Temporal lobe (tissue), 2 donors: ENCODE data around the gene PLA2G10. TPM values are rescaled to one million over a fixed set of nuclear protein-coding genes. Genes with fewer than 3 reads are reported as not detected.

Source experiments
- small RNA-seq: library from RNA; depleted of rRNA; stranded (forward); fragments of <200 nt; gene quantifications from one replicate; pipeline ENCODE3, GENCODE V24; 2014; ENCODE audit warnings: low replicate concordance
- total RNA-seq: library from RNA; depleted of rRNA; stranded (reverse); fragments of >200 nt; gene quantifications from one replicate; pipeline ENCODE4 v1.2.3, GENCODE V29; 2014

Gene PLA2G10
- total RNA-seq, 1 donor from 2014 or later = not detected

Small RNA genes within 50 kb of the gene (small RNA-seq; reads per million reads assigned to genes)
- not detected for gene RNU7-125P

Other genes with a start within 250 kb of the PLA2G10 start
- gene PARN, start 64.0 kb downstream of the PLA2G10 start, total RNA-seq = 18.7 TPM
- 59.5 TPM for gene BFAR, start 61.4 kb downstream of the PLA2G10 start, total RNA-seq
- 0.25 TPM for gene NPIPA3, start 9.1 kb upstream of the PLA2G10 start, total RNA-seq
- not detected for gene NPIPA2, start 48.2 kb upstream of the PLA2G10 start, total RNA-seq
- 63.7 TPM for gene NOMO1, start 139.4 kb upstream of the PLA2G10 start, total RNA-seq
- gene NPIPA1, start 243.1 kb upstream of the PLA2G10 start, total RNA-seq = 59.0 TPM